Measurements from ENCODE around the gene RAB20. TPM values are rescaled to one million over a fixed set of nuclear protein-coding genes. Genes with fewer than 3 reads are reported as not detected.

RAB20 gene
- polyA plus RNA-seq, 5 donors, result 16.0 to 23.2 (median 20.7) TPM

Other genes with a start within 250 kb of the RAB20 start
- gene NAXD, start 53.8 kb upstream of the RAB20 start, polyA plus RNA-seq (ENCODE audit: insufficient read depth in 1 of 5, insufficient read length in 5 of 5, low replicate concordance in 1 of 5), result 10 to 100 TPM; 34.3 to 44.8 (median 41.0) TPM
- 10 to 100 TPM; 65.3 to 80.5 (median 70.1) TPM for gene CARS2, start 144.4 kb upstream of the RAB20 start, polyA plus RNA-seq (ENCODE audit: insufficient read depth in 1 of 5, insufficient read length in 5 of 5, low replicate concordance in 1 of 5)
- gene ING1, start 152.0 kb upstream of the RAB20 start, polyA plus RNA-seq (ENCODE audit: insufficient read depth in 1 of 5, insufficient read length in 5 of 5, low replicate concordance in 1 of 5), result 10 to 100 TPM; 19.6 to 24.9 (median 20.7) TPM